Neutrophil (primary cell): Measurements from ENCODE around the gene LHFPL5.
A peak's percentile ranks its signal among the peaks of the same experiment; 100 is the strongest.

Experiments
- H3K27ac ChIP-seq: fragments of 200-600 bp; sonication (generic); 2 replicates; pipeline ENCODE4 v1.5.1; 2016; ENCODE audit warnings: mild to moderate bottlenecking, moderate library complexity
- H3K27me3 ChIP-seq: fragments of 200-600 bp; sonication (generic); 2 replicates; pipeline ENCODE4 v1.6.0; 2016; ENCODE audit warnings: mild to moderate bottlenecking
- H3K36me3 ChIP-seq: fragments of 200-600 bp; sonication (generic); 2 replicates; pipeline ENCODE4 v1.5.1; 2017
- H3K4me1 ChIP-seq, 2 experiments: fragments of 200-600 bp in 1 of 2; sonication (generic) in 1 of 2; 1 replicate in 1 of 2; 2 replicates in 1 of 2; pipeline versions ENCODE4 v1.5.1 to v1.6.1; 2013 to 2016; ENCODE audit warnings: low read depth in 1 of 2, low read length in 1 of 2, mild to moderate bottlenecking in 1 of 2, moderate library complexity in 1 of 2; ENCODE audit not compliant: control insufficient read depth in 1 of 2, insufficient read depth in 1 of 2
- H3K4me3 ChIP-seq, 2 experiments: fragments of 200-600 bp in 1 of 2; sonication (generic) in 1 of 2; 1 replicate in 1 of 2; 2 replicates in 1 of 2; pipeline ENCODE4 v1.5.1; 2013 to 2016; ENCODE audit warnings: low read depth in 1 of 2, low read length in 1 of 2, mild to moderate bottlenecking in 1 of 2, moderate library complexity in 1 of 2
- H3K9me3 ChIP-seq: fragments of 200-600 bp; sonication (generic); 2 replicates; pipeline ENCODE4 v1.5.1; 2016
- CTCF ChIP-seq: fragments of 200-600 bp; sonication (generic); IDR thresholded peaks from 2 replicates; pipeline ENCODE4 v1.5.1; 2016; ENCODE audit warnings: antibody characterized with exemption

LHFPL5 gene

GRCh38 chr6:35804996-35805736 lies at the start of gene LHFPL5:
LHFPL5 (plus strand) TSS chr6:35805352; CDS start chr6:35805671, 319 bp downstream.
- Histone ChIP-seq H3K4me3 (peak within 1 kb of the TSS in 1 of 2 experiments; percentile 22), H3K4me1 (peaks cover 4 to 10% of the 10 kb centered on the region in 2 experiments), H3K27me3 (peaks cover 8% of the 10 kb centered on the region), H3K9me3 (no peaks in the 10 kb centered on the region), H3K27ac (no peak within 1 kb of the TSS), H3K36me3 (no peaks in the 10 kb centered on the region)
- no peak for TF ChIP-seq CTCF

GRCh38 chr6:35757456-35758123 lies 47.6 kb upstream of the LHFPL5 start:
- Histone ChIP-seq H3K27me3 (peaks cover 10% of the 10 kb centered on the region), H3K36me3 (no peaks in the 10 kb centered on the region), H3K4me3 (no peak overlapping the region), H3K4me1 (peaks cover 0 to 8% of the 10 kb centered on the region in 2 experiments), H3K9me3 (no peaks in the 10 kb centered on the region), H3K27ac (no peak overlapping the region)
- TF ChIP-seq CTCF, result no peak

DNA sequence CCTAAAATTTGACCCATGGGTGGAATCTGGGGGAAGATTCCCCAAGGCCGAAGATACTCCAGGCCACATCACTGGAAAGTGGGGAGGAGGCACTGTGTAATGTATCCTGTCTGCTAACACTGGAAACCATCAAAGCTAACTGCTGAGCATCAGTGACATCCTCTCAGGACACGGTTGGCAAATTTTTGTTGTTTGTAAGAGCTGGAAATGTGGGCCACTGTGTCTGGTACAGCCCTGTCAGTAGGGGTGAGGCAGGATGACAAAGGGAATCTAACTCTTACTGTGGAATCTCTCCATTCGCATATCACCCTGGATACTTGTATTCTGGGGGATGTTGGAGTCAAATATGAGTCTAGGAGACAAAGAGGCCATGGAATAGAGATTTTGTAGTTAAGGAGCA lies 45.7 kb upstream of the LHFPL5 start:
- no peak for TF ChIP-seq CTCF
- no peaks in the 10 kb centered on the region for H3K36me3 ChIP-seq
- H3K27me3 ChIP-seq, result peaks cover 29% of the 10 kb centered on the region
- H3K9me3 ChIP-seq, result no peaks in the 10 kb centered on the region
- no peak overlapping the region for H3K4me3 ChIP-seq
- H3K27ac ChIP-seq, result no peak overlapping the region
- peaks cover 0 to 17% of the 10 kb centered on the region in 2 experiments for H3K4me1 ChIP-seq

GRCh38 chr6:35765739-35766138 lies 39.4 kb upstream of the LHFPL5 start:
- Histone ChIP-seq H3K9me3 (no peaks in the 10 kb centered on the region), H3K36me3 (no peaks in the 10 kb centered on the region), H3K27me3 (peaks cover 48% of the 10 kb centered on the region), H3K27ac (no peak overlapping the region), H3K4me3 (no peak overlapping the region), H3K4me1 (peaks cover 3 to 14% of the 10 kb centered on the region in 2 experiments)
- TF ChIP-seq CTCF, result no peak

- Histone ChIP-seq H3K4me3 (no peak overlapping the region), H3K4me1 (peaks cover 4 to 13% of the 10 kb centered on the region in 2 experiments), H3K27me3 (peaks cover 21% of the 10 kb centered on the region), H3K9me3 (no peaks in the 10 kb centered on the region), H3K36me3 (no peaks in the 10 kb centered on the region), H3K27ac (no peak overlapping the region)
- TF ChIP-seq CTCF, result no peak
Measured at GRCh38 chr6:35769211-35769610, 35.9 kb upstream of the LHFPL5 start.
